Measurements from ENCODE around the gene MFRP. TPM values are rescaled to one million over a fixed set of nuclear protein-coding genes. Genes with fewer than 3 reads are reported as not detected.
A peak's percentile ranks its signal among the peaks of the same experiment; 100 is the strongest.
"Not testable (repeated sequence)": the region's sequence is repeated elsewhere in the genome, so short reads cannot be mapped to it uniquely, and the experiment has no call there.

The MFRP gene
- total and polyA plus RNA-seq, 11 donors: 0.04 TPM; not detected in 10

DNA sequence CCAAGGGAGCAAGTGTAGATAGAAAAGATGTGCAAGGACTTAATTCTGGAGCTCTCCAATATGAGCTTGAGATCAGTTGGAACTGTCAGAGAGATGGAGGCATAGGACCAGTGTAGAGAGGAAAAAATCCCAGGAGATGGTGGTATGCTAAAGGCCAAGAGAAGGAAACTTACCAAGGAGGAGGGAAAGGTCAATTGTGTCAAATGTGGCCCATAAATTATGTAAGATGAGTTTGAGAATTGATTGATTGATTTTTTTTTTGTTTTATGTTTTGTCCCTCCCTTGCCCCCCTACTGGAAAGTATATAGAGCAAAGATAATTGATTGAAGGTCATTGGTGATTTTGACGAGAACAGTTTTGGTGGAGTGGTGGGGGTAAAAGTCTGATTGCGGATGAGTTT, 37.8 kb upstream of the MFRP start:
- intact Hi-C loops (cut with DNase I): loop anchor here in 5 of 10 donors (5.0 to 10.0 kb wide), 4 partner anchors 47 to 93 kb away; no protein-coding TSS in a partner anchor

DNA sequence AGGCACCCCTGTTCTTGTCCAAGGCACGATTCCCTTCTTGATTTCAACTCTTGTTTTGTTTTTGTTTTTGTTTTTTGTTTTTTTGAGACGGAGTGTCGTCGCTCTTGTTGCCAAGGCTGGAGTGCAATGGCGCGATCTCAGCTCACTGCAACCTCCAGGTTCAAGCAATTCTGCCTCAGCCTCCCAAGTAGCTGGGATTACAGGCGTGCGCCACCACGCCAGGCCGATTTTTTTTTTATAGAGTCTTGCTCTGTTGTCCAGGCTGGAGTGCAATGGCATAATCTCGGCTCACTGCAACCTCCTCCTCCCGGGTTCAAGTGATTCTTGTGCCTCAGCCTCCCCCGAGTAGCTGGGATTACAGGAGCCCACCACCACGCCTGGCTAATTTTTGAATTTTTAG, 36.0 kb upstream of the MFRP start:
- not testable (repeated sequence) for H3K27me3 ChIP-seq, H3K9me3 ChIP-seq, ATAC-seq, H3K36me3 ChIP-seq, H3K27ac ChIP-seq, DNase-seq, H3K4me3 ChIP-seq
- peaks cover 0 to 31% (median 17%) of the 10 kb centered on the region in 12 donors for H3K4me1 ChIP-seq
- WGBS, 4 donors: 88 to 92% (median 90%) methylated on average over 14 of the region's 14 CpGs
- intact Hi-C loops (cut with DNase I): loop anchor here in 5 of 10 donors (5.0 to 10.0 kb wide), 4 partner anchors 45 to 95 kb away; no protein-coding TSS in a partner anchor

More for the DNA sequence above, 37.8 kb upstream of the MFRP start:
- DNase-seq (no peak), ATAC-seq (no peak)
- peaks cover 0 to 23% (median 17%) of the 10 kb centered on the region in 12 donors for H3K4me1 ChIP-seq
- WGBS, 4 donors: 82 to 93% (median 89%) methylated on average over 2 of the region's 2 CpGs
- H3K27ac ChIP-seq: no peak overlapping the region
- H3K9me3 ChIP-seq: no peaks in the 10 kb centered on the region
- TF ChIP-seq, protein P1, sequence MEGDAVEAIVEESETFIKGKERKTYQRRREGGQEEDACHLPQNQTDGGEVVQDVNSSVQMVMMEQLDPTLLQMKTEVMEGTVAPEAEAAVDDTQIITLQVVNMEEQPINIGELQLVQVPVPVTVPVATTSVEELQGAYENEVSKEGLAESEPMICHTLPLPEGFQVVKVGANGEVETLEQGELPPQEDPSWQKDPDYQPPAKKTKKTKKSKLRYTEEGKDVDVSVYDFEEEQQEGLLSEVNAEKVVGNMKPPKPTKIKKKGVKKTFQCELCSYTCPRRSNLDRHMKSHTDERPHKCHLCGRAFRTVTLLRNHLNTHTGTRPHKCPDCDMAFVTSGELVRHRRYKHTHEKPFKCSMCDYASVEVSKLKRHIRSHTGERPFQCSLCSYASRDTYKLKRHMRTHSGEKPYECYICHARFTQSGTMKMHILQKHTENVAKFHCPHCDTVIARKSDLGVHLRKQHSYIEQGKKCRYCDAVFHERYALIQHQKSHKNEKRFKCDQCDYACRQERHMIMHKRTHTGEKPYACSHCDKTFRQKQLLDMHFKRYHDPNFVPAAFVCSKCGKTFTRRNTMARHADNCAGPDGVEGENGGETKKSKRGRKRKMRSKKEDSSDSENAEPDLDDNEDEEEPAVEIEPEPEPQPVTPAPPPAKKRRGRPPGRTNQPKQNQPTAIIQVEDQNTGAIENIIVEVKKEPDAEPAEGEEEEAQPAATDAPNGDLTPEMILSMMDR (IDR thresholded peaks at IDR 0.05): no peak
- TF ChIP-seq POLR2A (IDR thresholded peaks at IDR 0.05): no peak
- H3K4me3 ChIP-seq: no peak overlapping the region
- H3K27me3 ChIP-seq: peaks cover 0 to 7% (median 0%) of the 10 kb centered on the region in 9 donors
- no peaks in the 10 kb centered on the region for H3K36me3 ChIP-seq

DNA sequence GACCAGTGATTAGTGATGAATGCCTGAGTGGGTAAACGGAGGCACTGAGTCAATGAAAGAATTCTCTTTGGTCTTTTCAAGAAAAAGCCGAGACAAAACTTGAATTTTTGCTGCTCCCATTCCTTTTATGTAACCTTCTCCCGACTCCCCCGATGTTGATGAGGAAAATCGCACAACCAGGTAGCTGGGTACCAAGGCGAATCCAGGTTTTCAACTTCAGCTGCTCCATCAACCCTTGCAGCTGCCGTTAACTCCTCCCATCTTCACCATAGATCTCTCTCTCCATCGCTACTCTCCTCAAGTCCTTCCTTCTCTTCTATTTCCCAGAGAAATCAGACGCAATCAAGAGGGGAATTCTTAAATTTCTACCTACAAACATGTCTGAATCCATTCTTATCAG, 35.6 kb upstream of the MFRP start:
- peak overlapping the region in 11 of 12 donors; percentile 9 to 65 (median 53) for H3K4me3 ChIP-seq
- H3K9me3 ChIP-seq: no peaks in the 10 kb centered on the region
- DNase-seq: no peak
- no peaks in the 10 kb centered on the region for H3K36me3 ChIP-seq
- intact Hi-C loops (cut with DNase I): loop anchor here in 5 of 10 donors (5.0 to 10.0 kb wide), 4 partner anchors 45 to 95 kb away; no protein-coding TSS in a partner anchor
- WGBS, 4 donors: 9 to 13% (median 12%) methylated on average over 9 of the region's 9 CpGs
- peaks cover 0 to 35% (median 17%) of the 10 kb centered on the region in 12 donors for H3K4me1 ChIP-seq
- H3K27ac ChIP-seq: peak overlapping the region in 1 of 12 donors; percentile 88
- no peak for ATAC-seq
- H3K27me3 ChIP-seq: peaks cover 0 to 7% (median 0%) of the 10 kb centered on the region in 9 donors
- TF ChIP-seq, protein P1 (IDR thresholded peaks at IDR 0.05): no peak
- TF ChIP-seq POLR2A (IDR thresholded peaks at IDR 0.05): no peak

DNA sequence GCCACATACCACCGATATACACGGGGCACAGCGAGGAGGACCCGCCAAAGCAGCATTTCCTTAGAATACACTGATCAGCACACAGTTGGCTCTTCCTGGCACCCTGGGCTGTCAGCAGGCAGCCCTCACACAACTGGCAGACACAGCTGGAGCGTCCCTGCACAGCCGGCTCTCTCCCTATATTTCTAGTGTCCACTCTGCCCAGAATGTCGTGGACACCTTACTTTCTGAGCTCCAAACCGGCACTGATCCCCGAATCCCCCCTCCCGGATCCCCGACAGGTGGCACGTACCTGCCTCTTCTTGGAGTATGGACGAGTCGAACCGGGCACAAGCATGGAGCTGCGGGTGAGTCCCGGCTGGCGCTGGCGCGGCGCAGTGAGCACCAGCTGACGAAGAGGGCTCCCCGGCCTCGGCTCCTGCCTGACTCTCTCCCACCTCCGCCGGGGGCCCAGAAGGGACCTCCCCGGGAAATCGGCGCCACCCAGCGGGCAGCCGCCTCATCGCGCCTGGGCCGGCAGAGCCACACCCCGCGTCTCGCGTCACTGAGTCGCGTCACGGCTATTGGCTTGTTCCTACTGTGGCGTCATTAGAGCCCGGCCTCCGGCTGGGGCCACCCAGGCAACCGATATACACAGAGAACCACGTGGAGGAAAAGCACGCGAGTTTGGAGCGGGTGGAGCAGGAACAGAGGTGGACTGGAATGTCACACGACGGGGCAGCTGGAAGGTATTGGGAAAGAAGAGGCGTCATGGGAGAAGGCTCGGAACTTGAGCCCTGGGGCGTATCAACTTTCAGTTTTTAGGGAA, 34.9 kb upstream of the MFRP start, which contains the start of gene USP2:
TSS of gene USP2 (minus strand) at position 510 of the 808 bp plus-strand sequence. CDS start 8,210 bp downstream, outside the sequence.
- intact Hi-C loops (cut with DNase I): loop anchor here in 6 of 10 donors (1.0 to 10.0 kb wide), 7 partner anchors 25 to 175 kb away; partner anchors contain the start of gene CBL (in 1 of the 6)
- Histone ChIP-seq H3K4me1 (peaks cover 0 to 40% (median 20%) of the 10 kb centered on the region in 12 donors), H3K27me3 (peaks cover 0 to 7% (median 0%) of the 10 kb centered on the region in 9 donors), H3K9me3 (no peaks in the 10 kb centered on the region), H3K27ac (peak within 1 kb of the TSS in 11 of 12 donors; percentile 37 to 88 (median 69)), H3K36me3 (no peaks in the 10 kb centered on the region), H3K4me3 (peak within 1 kb of the TSS; percentile 9 to 65 (median 50))
- peak; percentile 91 to 94 (median 92) for ATAC-seq
- peak; percentile 95 to 98 (median 97) for DNase-seq
- TF ChIP-seq, protein P1 (IDR thresholded peaks at IDR 0.05): peak; percentile 77 to 99 (median 92)
- TF ChIP-seq POLR2A (IDR thresholded peaks at IDR 0.05): peak in 1 of 2 donors; percentile 64
- WGBS, 4 donors: 0 to 1% (median 0%) methylated on average over 25 to 54 of the region's 54 CpGs
